KOPT-K1 (cell line): Measurements from ENCODE around the gene BLACAT1.

Source experiments
- H3K27ac ChIP-seq: fragments of 200-600 bp; sonication (generic); 2 replicates; pipeline ENCODE4 v1.5.1; 2016; ENCODE audit warnings: antibody characterized with exemption, mild to moderate bottlenecking, low read depth, low read length; ENCODE audit not compliant: poor library complexity, severe bottlenecking
- H3K36me3 ChIP-seq: fragments of 200-600 bp; sonication (generic); 2 replicates; pipeline ENCODE4 v1.5.1; 2017; ENCODE audit warnings: antibody characterized with exemption, mild to moderate bottlenecking, low read length, moderate library complexity; ENCODE audit not compliant: insufficient read depth
- H3K9me3 ChIP-seq: fragments of 200-600 bp; sonication (generic); 2 replicates; pipeline ENCODE4 v1.5.1; 2017; ENCODE audit warnings: antibody characterized with exemption, low read length, mild to moderate bottlenecking; ENCODE audit not compliant: insufficient read depth, poor library complexity, severe bottlenecking

The BLACAT1 gene

DNA sequence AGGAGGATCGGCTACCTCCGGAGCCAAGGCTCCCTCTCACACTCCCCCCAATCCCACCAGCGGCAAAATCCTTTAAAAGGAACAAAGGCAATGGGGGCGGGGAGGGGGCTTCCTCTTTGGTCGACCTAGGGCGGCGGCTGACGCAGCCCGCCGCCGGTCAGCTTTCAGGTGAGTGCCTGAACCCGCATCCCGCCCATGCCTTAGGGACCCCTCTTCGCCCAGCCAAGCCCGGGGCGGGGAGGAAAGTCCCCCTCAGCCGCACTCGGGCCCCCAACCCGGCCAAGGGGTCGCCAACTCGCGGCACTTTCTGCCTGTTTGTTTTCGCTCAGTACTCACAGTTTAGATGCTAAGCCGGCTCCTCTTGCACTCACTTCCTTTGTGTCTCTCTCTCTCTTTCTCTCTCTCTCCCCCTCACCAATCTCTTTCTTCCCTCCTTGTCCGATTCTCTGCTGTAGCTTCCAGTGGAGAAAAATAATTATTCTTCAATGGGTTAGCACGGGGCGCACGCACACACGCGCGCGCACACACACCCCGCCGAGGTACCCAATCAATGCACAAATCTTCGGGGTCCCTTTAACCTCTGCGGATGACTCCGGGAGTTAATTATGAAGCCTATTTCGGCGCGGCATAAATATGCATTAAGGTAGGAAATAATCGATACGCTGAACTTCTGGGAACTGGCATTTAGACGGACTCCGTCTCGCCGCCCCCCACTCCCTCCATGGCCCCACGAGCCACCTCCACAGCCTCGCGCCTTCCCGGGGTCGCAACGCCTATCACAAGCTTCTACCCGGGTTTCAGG, at the start of gene BLACAT1:
TSS of gene BLACAT1 (minus strand) at position 465 of the 802 bp plus-strand sequence.
- H3K9me3 ChIP-seq = no peaks in the 10 kb centered on the region
- no peak within 1 kb of the TSS for H3K27ac ChIP-seq
- no peaks in the 10 kb centered on the region for H3K36me3 ChIP-seq

DNA sequence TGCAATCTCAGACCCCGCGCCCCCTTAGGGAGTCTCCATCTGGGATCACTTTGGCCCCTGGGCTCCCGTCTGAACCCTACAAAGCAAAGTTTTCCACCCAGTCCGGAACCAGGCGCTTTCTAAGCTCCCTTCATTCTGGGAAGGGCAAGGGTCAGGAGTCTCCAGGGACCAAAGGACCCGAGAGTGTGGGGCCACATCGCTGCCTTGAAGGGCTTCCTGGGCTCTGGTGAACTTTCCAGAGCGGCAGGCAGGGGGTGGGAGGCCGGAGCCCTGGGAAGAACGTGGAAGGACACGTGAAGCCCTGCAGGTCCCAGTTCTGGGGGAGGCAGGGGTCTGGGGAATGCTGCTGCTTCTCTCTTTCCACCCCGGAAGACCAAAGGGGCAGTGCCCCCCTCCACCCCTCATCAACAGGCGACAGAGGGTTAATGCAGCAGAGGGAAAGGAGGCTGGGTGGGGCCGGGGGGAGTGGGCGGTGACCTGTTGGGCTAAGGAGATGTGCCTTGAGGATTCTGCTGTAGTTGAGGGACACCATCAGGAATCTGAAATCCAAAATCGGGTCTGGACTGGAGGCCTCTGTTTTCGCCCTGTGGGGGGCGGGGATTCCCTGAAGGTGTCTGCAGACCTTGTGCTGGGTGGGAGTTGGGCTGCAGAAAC, 49.4 kb upstream of the BLACAT1 start:
- peak overlapping the region; percentile 53 for H3K27ac ChIP-seq
- no peaks in the 10 kb centered on the region for H3K9me3 ChIP-seq
- H3K36me3 ChIP-seq = no peaks in the 10 kb centered on the region

DNA sequence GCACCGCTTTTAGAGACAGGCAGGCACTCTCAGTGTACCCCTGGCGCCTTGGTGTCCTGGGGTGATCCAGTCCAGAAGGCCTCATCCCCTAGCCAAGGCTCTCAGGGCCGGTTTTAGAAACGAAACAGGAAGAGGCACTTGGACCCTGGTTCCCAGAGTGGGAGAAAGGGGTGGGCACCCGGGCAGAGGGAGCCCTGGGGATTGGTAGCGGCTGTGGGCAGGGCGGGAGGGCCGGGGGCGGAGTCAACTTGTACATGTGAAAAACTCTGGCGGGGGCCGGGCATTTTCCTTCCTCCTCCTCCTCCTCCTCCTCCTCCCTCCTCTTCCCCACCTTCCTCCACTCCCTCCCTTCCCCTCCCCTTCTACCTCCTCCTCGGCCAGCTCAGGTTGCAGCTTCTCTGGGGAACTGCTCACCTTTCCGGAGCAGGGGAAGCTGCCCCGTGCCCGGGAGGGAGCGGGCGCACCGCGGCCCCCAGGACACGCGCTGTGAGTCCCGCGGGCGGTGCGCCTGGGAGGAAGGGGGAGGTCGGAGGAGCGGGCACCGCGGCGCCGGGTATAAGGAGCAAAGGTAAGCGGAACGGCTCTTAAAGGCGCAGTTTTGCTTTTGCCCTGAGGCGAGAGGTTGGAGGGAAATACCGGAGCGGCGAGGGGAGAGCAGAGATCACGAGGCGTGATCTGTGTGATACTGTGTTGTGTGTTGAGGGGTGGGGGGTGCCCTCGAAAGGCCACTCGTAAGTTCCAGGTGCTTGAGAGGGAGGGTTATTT, 48.6 kb upstream of the BLACAT1 start, which contains the start of gene CDK18:
TSS of gene CDK18 (plus strand) at position 359 of the 765 bp plus-strand sequence. CDS start 18,499 bp downstream, outside the sequence.
- H3K9me3 ChIP-seq = no peaks in the 10 kb centered on the region
- peak within 1 kb of the TSS; percentile 53 for H3K27ac ChIP-seq
- H3K36me3 ChIP-seq = no peaks in the 10 kb centered on the region

DNA sequence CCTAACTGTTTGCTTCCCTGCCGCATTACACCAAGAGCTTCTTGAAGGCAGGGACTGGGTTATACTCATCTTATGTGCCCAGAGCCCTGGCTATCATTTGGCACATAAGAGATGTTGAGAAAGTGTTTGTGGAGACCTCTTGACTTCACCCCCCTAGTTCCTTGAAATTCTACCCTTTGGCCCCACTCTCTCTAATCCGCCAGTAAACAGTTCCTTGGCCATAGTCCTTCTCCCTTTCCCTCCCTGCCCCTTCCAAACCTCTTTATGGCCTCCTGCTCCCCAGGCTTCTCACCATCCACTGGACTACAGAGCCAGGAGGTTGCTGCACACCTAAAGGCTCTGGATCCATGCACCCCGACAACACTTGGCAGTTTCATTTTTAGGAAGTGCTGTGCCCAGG, 47.1 kb upstream of the BLACAT1 start:
- Histone ChIP-seq H3K9me3 (no peaks in the 10 kb centered on the region), H3K36me3 (no peaks in the 10 kb centered on the region), H3K27ac (no peak overlapping the region)

DNA sequence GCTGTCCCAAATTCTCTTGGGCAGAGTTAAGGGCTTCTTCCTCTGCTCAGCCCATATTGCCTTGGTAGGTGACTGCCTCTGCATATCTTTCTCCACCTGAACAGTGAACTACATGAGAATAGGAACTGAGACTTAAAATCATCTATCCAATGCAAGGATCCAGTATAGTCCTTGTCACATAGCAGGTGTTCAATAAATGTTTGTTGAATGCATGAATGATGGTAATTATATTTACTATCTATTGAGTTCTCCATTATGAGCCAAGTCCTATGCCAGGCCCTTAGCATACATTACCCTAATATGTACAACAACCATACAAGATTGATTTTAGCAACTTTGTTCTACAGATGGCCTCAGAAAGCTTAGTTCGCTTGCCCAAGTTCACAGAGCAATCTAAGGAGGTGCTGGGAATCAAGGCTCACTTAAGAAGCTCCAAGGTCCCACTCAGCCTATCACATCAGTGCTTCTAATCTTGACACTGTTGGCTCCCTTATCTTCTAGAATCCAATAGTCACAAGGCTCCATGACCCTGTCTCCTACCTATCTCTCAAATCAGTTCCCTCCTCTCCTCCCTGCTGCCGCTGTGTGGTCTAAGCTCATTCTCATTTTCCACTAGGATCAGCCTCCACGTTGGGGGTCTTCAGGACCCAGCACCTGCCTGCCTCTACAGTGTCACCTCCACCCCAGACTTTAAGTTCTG, 46.4 kb upstream of the BLACAT1 start:
- no peak overlapping the region for H3K27ac ChIP-seq
- no peaks in the 10 kb centered on the region for H3K36me3 ChIP-seq
- H3K9me3 ChIP-seq = no peaks in the 10 kb centered on the region

DNA sequence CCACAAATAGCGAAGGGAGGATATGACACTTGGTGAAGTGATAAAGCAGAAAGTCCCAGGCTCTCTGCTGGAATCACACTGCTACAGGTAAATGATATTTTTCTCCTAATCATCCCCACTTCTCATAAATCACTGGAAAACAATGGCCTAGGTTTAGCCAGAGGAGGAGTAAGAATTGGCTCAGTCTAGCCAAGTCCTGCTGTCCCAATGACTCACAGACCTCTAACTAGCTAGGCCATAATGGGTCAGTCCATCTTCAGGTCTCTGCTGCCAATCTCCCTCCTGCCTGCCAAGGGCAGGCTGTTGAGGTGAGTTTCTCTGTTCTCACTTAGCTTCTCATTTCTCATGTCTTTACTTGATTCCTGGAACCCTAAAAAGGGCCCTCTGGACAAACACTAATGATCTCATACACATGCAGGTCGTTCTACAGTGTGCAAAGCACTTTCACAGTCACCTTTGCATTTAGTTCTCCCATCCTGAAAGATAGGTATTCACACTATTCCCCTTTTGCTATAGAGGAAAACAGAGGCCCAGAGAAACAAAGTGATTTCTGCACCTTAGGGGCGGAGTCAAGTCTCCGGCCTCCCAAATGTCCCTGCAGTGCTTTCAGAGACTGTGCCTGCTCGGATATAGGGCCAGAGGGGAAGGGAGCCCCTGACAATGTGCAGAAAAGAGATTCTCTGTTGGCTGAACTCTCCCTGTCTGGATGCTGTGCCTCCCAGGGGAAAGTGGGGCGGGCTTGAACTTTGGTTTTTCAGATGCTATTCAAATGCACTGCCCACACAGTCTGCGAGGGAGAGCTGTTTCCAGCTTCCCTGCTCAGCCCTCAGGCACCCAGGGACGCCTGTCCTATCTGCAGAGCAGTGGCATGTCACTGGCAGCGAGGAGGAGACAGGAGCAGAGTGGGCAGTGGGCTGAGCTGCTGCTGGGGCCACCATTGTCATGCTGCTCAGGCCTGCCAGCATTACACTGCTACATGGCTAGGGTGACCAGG, 44.7 kb upstream of the BLACAT1 start:
- Histone ChIP-seq H3K9me3 (no peaks in the 10 kb centered on the region), H3K27ac (no peak overlapping the region), H3K36me3 (no peaks in the 10 kb centered on the region)

DNA sequence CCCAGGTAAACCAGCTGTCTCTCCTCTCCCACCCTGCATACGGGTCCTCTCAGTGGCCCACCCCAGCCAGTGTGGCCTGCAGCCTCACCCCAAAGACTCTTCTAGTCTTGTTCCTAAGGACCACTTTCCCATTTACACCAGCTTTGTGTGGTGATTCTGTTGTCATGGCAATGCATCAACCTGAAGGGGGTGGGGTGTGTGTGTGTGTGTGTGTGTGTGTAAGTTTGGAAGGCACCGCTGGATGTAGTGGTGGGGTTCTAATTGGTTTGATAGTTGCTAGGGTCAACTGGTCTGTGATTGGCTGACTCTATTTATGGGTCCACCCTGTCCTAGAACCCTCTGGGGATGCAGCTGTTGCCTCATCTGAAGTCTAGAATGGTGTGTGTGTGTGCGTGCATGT, 43.9 kb upstream of the BLACAT1 start:
- Histone ChIP-seq H3K27ac (no peak overlapping the region), H3K36me3 (no peaks in the 10 kb centered on the region), H3K9me3 (no peaks in the 10 kb centered on the region)

DNA sequence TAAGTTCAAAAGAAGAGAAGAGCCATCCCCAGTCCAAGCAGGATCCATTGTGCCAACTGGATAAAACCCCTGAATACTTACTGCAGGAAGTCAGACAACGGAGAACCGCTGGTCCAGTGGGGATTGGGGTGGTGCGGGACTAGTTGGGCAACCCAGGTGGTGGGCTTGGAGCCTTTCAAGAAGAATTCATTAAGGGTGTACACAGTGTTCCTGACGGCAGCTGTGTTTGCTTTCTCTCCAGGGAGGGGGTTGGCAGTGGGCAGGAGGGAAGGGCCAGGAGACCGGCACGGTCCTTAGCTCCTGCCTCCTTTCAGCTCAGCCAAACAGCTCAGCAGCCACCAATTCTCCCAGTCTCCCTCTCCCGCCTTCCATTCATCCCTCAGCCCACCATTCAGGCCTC, 41.5 kb upstream of the BLACAT1 start:
- Histone ChIP-seq H3K36me3 (no peaks in the 10 kb centered on the region), H3K27ac (no peak overlapping the region), H3K9me3 (no peaks in the 10 kb centered on the region)

DNA sequence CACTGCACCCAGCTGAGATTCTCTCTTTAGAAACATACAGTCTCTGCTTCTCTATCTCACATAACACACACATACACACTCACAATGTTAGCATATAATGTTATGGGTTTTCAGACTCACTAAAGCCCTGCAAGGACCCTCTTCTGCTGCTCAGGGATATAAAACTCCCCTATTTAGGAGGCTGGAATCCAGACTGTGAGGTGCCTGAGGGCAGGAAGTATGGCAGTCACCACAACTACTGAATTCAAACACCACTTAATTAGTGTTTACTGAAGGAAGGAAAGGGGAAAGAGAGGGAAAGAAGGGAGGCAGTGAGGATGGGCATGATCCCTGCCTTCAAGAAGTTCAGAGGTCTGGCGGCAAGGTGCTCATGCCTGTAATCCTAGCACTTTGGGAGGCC, 40.8 kb upstream of the BLACAT1 start:
- Histone ChIP-seq H3K9me3 (no peaks in the 10 kb centered on the region), H3K27ac (no peak overlapping the region), H3K36me3 (no peaks in the 10 kb centered on the region)

DNA sequence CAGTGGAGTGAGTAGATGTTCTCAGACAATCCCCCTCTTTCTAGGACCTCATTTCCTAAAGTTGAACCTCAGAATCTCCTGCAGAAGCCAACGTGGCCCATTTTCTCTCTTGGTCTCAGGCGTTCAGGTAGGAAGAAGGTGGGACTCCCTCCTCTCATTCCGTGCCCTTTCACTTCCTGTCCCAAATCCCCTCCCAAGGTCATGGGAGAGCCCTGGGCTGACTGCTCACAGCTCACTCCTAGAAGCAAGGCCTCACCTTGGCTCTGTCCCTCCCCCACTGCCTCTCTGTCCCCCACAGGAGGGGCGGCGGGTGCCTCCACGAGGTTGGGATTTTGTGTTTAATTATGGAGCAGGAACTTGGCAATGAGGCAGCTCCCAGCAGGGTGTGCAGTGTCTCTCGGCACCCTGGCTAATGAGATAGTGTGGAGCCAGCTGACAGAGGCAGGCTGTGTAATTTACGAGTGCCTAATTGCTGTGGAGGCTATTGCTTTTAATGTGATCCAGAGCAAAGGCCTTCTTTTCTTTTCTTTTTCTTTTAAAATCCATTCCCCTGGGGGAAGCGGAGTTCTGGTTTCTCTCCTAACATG, 39.5 kb upstream of the BLACAT1 start:
- no peak overlapping the region for H3K27ac ChIP-seq
- no peaks in the 10 kb centered on the region for H3K9me3 ChIP-seq
- H3K36me3 ChIP-seq = no peaks in the 10 kb centered on the region

DNA sequence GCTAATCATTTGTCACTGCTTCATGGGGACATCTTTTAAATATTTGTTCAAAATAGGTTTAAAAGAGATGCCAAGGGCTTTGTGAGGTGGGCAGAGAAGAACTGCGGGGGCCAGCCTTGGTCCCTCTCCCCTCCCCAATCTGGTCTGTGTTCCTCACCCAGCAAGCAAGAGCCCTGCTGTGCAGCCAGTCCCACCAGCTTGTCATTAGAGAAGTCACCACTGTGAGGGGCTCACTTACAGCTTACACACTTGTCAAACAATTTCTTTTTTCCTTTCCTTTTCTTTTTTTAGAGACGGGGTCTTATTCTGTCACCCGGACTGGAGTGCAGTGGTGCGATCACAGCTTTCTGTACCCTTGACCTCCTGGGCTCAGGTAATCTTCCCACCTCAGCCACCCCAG, 38.3 kb upstream of the BLACAT1 start:
- Histone ChIP-seq H3K36me3 (no peaks in the 10 kb centered on the region), H3K9me3 (no peaks in the 10 kb centered on the region), H3K27ac (no peak overlapping the region)

DNA sequence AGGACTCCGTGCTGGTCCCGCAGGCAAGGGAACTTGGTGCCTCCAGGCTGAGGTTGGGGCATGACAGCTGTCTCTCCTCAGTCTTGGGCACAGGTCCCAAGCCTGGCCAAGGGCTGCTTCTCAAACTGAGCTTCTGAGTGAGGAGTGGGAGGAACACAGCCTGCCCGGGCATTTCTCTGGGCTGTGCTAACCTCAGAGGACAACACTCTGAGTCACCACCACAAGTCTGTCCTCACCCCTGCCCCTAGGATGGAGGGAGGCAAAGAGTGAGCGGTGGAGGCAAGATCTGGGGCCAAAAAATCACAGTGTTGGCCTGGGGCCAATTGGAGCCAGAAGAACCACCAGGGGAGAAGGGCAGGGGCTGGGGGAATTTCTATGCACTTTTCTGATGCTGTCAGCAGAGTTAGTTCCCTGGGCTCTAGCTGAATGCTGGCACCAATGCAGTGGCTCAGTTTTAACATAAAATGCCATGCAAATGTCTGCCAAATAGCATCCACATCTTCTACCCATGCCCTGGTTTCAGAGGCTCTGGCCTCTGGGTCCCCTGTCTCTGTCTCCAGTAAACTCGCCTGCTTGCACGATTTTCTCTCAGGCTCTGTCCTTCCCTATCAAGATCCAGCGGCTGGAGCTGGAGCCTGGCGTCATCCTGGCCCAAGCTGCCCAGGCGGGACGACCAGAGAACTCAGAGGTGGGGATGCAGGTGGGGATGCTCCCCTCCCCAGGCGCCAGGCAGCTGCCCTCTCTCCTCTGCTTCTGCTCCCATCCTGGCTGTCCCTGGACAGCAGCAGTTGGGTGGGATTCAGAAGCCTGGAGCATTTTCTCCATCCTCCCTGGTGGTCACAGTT, 37.6 kb upstream of the BLACAT1 start:
- Histone ChIP-seq H3K36me3 (no peaks in the 10 kb centered on the region), H3K9me3 (no peaks in the 10 kb centered on the region), H3K27ac (no peak overlapping the region)

DNA sequence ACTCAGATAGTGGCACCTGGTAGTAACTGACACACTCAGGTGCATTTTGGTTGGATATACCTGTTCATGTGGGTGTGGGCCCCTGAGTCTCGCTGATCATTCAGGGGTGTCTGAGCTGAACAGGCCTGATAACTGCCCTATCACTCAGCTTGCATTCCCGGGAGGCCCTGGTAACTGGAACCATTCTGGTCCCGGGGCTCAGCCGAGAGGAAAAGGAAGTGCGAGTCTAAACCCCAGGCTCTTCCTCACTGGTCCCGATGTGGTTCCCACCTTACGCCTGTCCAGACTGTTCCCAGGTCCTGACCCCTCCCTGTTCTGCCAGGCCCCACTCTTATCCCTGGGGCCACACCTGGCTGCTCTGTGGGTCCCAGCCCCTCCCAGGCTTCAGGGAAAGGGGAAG, 36.9 kb upstream of the BLACAT1 start:
- Histone ChIP-seq H3K9me3 (no peaks in the 10 kb centered on the region), H3K27ac (no peak overlapping the region), H3K36me3 (no peaks in the 10 kb centered on the region)
